Nephron progenitor cell (in vitro differentiated cells): ENCODE results near the gene C20orf204.

Source experiments
- DNase-seq: peaks from one replicate; pipeline ENCODE4 v3.0.0; 2021
- H3K27ac Mint-ChIP-seq: 2 replicates; pipeline ENCODE4 v1.8.0; 2021; ENCODE audit warnings: mild to moderate bottlenecking, moderate library complexity, mixed read lengths
- H3K27me3 Mint-ChIP-seq: 2 replicates; pipeline ENCODE4 v1.8.0; 2021; ENCODE audit warnings: mild to moderate bottlenecking, low read depth, mixed read lengths; ENCODE audit not compliant: poor library complexity
- H3K36me3 Mint-ChIP-seq: 2 replicates; pipeline ENCODE4 v1.8.0; 2021; ENCODE audit warnings: low read depth, mixed read lengths
- H3K4me1 Mint-ChIP-seq: 2 replicates; pipeline ENCODE4 v1.8.0; 2021; ENCODE audit warnings: mixed read lengths
- H3K4me3 Mint-ChIP-seq: 2 replicates; pipeline ENCODE4 v1.8.0; 2021; ENCODE audit warnings: mild to moderate bottlenecking, moderate library complexity, mixed read lengths
- H3K9me3 Mint-ChIP-seq: 2 replicates; pipeline ENCODE4 v1.8.0; 2021; ENCODE audit warnings: mild to moderate bottlenecking, moderate library complexity, mixed read lengths
- CTCF ChIP-seq: fragments of 200-600 bp; sonication (generic); IDR thresholded peaks from 2 replicates; pipeline ENCODE4 v1.5.0; 2021; ENCODE audit warnings: antibody characterized with exemption

Gene C20orf204

GRCh38 chr20:64056639-64056888, 20.6 kb downstream of the C20orf204 start:
- Mint-ChIP-seq H3K27ac (no peak overlapping the region), H3K36me3 (no peaks in the 10 kb centered on the region), H3K4me3 (no peak overlapping the region), H3K27me3 (peaks cover 21% of the 10 kb centered on the region), H3K9me3 (no peaks in the 10 kb centered on the region), H3K4me1 (peaks cover 41% of the 10 kb centered on the region)
- no peak for TF ChIP-seq CTCF
- DNase-seq = no peak

GRCh38 chr20:64056889-64057627, 21.1 kb downstream of the C20orf204 start:
- no peak for DNase-seq
- Mint-ChIP-seq H3K4me3 (no peak overlapping the region), H3K27ac (no peak overlapping the region), H3K36me3 (no peaks in the 10 kb centered on the region), H3K27me3 (peaks cover 16% of the 10 kb centered on the region), H3K9me3 (no peaks in the 10 kb centered on the region), H3K4me1 (peaks cover 43% of the 10 kb centered on the region)
- no peak for TF ChIP-seq CTCF

GRCh38 chr20:64057628-64058498, 21.9 kb downstream of the C20orf204 start:
- peaks cover 11% of the 10 kb centered on the region for H3K27me3 Mint-ChIP-seq
- H3K9me3 Mint-ChIP-seq = no peaks in the 10 kb centered on the region
- no peak overlapping the region for H3K4me3 Mint-ChIP-seq
- peak; percentile 90 for DNase-seq
- peak; percentile 85 for TF ChIP-seq CTCF
- H3K27ac Mint-ChIP-seq = no peak overlapping the region
- no peaks in the 10 kb centered on the region for H3K36me3 Mint-ChIP-seq
- H3K4me1 Mint-ChIP-seq = peaks cover 49% of the 10 kb centered on the region

GRCh38 chr20:64058536-64058935, 22.6 kb downstream of the C20orf204 start:
- H3K9me3 Mint-ChIP-seq = no peaks in the 10 kb centered on the region
- H3K27ac Mint-ChIP-seq = no peak overlapping the region
- H3K36me3 Mint-ChIP-seq = no peaks in the 10 kb centered on the region
- H3K4me3 Mint-ChIP-seq = no peak overlapping the region
- H3K27me3 Mint-ChIP-seq = peaks cover 11% of the 10 kb centered on the region
- no peak for DNase-seq
- no peak for TF ChIP-seq CTCF
- H3K4me1 Mint-ChIP-seq = peaks cover 43% of the 10 kb centered on the region

GRCh38 chr20:64062276-64062595, 26.3 kb downstream of the C20orf204 start:
- Mint-ChIP-seq H3K27ac (peak overlapping the region; percentile 64), H3K4me3 (peak overlapping the region; percentile 93)

More at GRCh38 chr20:64062276-64062595, 26.3 kb downstream of the C20orf204 start:
- Mint-ChIP-seq H3K36me3 (no peaks in the 10 kb centered on the region), H3K27me3 (peaks cover 11% of the 10 kb centered on the region), H3K4me1 (peaks cover 44% of the 10 kb centered on the region), H3K9me3 (no peaks in the 10 kb centered on the region)
- DNase-seq = no peak
- no peak for TF ChIP-seq CTCF
